HG03139 (cell line): Measurements from ENCODE around the gene MT1X.

Source experiments
- ATAC-seq: cut with Tn5 transposase; IDR thresholded peaks from one replicate; pipeline ENCODE4 v1.9.1; 2021; ENCODE audit not compliant: unreplicated experiment

MT1X gene

DNA sequence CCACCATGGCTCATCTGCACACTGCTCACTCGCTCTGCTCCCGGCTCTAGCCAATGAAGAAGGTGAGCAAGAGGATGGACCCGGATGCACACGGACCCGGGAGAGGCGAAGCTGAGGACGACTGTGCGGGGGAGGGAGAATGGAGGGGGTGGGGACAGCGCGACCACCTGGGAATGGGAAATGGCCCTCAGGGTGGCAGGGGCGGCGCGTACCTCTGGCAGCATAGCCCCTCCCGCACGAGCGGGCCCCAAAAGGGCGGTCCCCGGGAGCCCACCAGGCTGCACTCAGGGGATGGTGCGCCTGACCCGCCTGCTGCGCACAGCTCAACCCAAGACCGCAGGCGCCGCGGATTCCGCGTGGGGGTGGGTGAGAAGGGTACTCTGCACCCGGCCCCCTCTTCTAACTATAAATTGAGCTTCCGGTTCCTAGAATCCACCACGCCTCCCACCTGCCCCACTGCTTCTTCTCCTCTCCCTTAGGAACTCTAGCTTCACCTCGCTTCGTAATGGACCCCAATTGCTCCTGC is 6.5 kb upstream of the MT1X start:
- no peak for ATAC-seq

DNA sequence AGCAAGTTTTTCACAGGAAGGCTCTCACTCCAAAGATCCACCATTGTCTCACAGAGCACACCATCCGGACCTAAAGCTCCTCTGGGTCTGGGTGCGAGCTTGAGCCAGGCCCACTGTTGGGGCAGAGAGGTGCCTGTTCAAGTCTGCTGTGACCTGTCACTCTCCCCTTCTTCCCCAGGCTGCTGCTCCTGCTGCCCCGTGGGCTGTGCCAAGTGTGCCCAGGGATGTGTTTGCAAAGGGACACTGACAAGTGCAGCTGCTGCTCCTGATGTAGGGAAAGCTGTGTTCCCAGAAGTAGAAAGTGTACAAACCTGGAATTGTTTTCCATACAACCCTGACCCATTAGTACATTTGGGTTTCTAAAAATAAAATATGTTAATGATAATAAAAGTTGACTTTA is 4.8 kb upstream of the MT1X start:
- no peak for ATAC-seq

DNA sequence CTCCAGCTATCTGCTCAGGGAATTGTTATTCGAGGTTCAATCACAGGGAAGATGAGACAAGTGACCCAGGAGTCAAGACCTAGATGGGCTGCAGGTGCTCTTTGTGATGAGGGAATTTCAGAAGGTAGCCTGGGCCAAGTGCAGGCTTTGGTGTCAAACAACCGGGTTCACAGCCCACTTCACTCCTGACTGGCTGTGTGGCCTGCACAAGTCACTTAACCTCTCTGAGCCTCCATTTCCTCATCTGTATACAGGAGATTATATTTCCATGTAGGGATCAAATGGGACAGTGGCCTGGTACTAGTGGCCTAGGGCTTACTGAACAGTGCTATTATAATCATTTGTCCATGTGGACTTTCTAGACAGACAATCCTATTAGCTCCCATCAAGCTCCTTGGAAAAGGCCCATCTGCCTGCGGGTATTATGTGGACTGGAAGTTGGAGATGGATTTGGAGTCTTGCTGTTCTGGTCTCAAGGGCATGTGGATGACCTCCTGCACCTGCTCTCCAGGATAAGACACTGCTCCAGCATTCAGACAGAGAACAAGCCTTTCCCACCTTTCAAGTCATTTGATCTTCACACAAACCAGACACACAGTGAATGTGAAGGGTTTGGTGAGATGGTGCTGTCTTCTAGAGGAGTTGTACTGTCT is 3.1 kb upstream of the MT1X start:
- no peak for ATAC-seq

DNA sequence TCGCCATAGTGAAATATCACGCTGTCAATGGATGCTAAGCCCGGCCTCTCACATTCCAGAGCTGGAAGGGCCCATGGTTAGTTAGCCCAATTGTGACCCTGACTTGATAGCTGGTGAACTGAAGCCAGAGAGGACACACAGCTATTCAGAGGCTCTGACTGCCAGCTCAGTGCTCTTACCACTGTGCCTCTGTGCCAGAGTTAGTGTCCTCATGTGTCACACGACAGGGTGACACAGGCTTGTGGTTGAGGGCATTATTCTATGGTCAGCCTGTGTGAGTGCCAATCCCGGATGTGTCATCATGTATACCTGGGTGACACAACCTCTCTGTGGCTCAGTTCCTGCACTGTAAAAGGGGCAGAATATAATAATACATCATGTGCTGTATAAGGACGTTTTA is 2.5 kb upstream of the MT1X start:
- ATAC-seq: no peak

DNA sequence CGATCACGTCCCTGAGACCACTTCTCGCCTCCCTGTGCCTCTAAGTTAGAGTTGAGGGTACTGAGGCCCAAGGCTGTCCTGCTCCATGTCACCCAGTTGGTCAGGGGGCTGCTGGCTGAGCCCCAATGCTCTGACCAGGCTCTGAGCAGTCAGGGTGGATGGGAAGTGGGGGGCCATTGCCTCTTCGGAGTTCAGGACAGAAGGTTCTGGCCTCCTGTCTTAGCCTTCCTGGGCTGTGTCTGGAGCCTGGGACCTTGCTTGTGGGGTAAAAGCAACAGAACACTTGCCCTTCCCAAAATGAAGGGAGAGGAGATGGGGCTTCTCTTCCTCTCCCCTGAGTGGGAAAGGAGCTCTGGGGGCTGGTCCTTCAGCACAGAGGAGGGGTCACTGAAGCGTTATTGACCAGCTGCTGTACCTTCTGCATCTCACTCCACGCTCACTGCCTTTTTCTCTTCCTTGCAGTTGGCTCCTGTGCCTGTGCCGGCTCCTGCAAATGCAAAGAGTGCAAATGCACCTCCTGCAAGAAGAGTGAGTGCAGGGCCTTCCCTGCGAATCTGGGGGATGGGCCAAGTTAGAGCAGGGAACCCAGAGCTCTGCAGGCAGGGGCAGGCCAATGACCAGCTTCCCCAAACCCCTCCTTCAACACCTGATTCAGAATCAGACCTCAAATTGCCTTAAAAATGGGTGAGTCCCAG is 580 bp downstream of the MT1X start:
- peak; percentile 5 for ATAC-seq

DNA sequence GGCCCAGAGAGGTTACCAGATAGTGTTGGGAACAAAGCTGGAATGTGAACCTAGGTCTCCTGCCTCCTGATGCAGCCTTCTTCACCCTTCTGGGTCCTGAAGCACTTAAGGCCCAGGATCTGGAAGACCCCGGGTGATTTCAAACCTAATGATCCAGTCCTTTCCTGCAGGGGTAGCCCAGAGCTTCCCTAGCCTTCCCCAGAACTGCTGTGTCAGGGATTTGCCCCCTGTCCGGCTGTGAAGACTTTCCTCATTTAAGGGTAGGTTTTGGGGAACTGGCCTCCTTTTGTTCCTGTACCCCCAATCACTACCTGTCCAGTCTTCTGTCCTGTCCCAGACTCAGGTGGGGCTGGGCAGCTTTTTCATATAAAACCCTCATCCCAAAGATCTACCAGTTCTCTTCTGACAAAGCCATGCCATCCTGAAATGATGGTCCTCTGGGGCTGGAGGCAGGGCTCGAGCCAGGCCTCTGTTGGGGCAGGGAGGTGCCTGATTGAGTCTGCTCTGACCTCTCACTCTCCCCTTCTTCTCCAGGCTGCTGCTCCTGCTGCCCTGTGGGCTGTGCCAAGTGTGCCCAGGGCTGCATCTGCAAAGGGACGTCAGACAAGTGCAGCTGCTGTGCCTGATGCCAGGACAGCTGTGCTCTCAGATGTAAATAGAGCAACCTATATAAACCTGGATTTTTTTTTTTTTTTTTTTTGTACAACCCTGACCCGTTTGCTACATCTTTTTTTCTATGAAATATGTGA is 1.3 kb downstream of the MT1X start:
- no peak for ATAC-seq

DNA sequence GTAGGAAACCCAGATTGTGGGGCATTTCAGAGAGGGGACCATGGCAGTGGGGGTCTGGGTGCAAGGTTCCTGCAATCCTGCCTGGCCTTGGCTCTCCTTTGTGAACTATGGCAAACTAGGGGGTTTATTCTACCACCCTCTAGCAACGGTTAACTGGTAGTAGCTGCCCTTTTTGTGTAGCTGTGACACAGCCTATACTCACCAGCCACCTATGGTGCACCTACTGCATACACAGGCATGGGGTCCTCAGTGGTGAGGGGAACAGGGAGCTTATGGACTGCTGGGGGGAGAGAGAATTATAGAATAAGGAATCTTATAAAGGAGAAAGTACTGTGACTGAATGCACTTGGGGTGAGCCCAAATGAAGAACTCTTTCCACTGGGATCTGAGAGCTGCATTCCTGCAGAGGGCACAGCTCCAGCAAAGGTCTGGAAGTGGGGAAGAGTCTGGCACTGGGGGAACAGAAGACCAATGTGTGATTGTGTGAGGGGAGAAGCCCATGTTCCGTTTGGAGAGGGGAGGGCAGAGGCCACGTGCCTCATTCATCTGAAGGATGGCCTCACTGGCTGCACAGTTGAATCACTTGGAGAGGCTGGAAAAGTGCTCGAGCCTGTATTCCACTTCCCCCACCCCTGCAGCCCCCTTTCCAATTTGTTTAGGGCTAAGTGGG is 2.1 kb downstream of the MT1X start:
- no peak for ATAC-seq

DNA sequence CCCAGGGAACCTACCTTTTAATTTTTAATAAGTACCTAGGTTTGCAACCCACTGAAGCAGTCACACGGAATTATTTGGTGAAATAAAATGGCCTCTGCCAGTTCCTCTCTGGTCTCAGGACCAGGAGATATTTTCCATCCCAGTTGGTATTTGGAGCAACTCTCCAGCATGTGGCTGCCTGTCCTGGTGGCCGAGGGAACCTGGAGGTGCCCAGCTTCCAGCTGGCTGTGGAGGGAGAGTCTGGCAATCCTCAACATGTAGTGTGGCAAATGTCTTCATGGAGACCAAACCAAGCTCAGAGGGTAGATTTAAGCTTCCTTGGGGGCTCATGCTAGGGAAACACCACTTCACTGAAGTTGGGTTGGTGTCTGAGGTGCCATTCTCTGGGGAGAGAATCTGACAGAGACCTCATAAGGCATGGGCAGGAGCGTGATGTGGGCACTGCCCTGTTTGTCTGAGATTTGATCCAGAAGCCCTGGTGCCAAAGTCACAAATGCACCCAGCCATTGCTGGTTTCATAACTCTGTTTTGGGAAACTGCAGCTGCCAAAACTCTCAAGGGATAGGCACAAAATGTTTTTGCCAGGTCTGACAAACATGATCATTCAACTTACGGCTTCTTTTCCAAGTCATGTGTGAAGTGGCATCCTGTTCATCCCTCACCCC is 2.8 kb downstream of the MT1X start:
- no peak for ATAC-seq

DNA sequence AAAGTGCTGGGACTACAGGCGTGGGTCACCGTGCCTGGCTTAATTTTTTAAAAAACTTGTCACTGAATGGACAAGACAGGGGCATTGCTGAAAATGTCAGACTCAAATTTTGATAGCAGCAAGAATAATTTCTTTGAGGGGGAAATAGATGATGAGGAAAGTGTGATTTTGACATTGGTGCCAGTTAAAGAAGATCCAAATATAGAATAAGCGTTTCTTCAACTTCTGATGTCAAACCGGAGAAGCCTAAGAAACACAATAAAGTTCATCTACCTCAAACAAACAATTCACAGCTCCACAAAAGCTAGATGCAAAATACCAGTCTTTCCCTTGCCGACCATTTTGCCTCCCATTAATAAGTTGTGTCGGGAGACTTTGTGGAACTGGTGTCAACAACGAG is 4.5 kb downstream of the MT1X start:
- ATAC-seq: no peak

DNA sequence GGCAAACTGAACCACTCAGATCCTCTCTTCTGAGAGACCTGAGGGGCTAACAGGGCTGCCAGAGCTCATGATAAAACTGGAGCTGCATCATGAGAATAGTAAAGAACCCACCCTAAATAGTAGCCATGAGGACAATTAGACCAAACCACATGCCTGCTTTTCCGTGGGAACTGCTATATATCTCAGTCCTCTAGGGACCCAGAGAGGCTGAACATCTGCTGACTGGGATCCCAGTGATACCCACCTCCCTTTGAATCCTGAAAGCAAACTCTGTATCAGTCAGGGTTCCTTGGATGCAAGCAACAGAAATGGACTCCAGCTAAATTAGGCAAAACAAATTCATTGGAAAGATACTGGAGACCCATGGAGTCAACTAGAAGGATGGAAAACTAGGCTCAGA is 6.5 kb downstream of the MT1X start:
- ATAC-seq: no peak

DNA sequence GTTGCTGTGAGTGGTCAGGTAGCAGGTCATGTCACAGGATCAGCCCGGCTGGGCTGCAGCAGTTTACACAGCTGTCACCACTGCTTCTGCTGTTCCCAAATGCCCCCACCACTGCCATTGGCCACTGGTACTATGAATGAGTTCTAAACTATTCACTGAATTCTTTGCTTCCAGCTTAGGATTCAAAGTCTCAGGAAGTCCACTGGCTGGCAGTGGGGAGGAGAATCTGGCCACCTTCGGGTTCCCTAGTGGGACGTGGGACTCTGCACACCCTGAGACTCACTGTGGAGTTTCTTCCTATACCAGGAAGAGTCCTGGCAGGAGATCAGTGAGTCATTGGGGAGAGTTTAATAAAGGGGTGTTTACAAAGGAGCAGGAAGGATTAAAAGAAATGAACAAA is 6.9 kb downstream of the MT1X start:
- no peak for ATAC-seq

DNA sequence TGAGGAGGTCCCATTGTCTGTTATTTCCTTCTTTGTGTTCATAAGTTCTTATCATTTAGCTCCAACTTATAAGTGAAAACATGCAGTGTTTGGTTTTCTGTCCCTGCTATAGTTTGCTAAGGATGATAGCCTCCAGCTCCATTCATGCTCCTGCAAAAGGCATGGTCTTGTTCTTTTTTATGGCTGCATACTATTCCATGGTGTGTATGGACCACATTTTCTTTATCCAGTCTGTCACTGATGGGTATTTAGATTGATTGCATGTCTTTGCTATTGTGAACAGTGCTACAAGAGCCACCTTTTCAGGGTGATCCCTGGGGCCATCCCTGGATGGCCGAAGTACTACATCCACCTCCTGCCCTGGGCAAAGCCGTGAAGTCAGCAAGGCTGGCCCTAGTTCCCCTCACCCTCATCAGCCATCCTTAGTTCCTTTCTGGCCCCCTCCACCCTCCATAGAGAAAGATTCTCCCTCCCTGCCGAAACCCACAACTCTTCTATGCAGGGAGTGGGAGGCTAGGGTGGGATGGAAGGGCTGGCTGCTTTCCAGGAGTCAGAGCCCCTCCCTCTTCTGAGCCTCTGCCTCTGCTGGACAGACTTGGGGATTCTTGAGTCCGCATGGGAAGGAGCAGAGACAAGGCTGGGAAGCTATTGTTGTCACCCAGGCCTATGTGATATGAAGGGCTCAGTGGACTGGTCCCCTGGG is 8.3 kb downstream of the MT1X start:
- ATAC-seq: no peak

DNA sequence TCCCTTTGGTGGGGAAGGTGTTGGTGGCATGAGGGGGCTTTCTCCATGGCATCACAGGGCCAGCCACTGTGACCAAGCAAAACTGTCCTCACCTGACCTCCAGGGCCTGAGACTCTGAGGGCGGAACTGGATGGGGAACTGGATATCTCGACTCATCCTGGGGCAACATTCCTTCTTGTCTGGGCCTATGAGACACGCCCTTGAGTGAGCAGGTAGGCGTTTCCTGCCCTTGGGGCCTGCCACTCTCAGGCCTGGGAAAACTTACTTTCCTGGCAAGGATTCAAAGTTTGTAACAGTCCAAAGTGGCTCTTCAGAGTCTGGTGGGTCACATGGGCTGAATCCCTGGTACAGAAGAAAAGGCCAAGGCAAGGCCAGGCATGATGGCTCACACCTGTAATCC is 9.6 kb downstream of the MT1X start:
- ATAC-seq: no peak

DNA sequence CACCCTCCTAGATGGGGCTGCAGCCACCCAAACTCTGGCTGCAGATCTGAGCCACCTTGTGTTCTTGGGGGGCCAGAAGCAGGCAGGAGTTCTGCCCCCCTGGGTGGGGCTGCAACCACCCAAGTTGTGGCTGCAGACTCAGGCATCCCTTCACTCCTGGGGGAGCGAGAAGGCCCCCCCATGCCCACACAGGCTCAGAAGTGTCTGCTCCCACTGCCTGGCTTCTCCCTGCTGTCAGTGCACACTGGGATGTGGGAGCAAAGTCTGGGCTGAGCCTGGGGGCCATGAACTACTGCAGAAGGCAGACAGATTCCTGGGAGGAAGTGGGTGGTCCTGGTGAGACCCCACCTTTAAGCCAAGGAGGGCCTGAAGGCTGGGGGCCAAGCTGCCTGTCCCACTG is 13.0 kb downstream of the MT1X start:
- ATAC-seq: no peak

DNA sequence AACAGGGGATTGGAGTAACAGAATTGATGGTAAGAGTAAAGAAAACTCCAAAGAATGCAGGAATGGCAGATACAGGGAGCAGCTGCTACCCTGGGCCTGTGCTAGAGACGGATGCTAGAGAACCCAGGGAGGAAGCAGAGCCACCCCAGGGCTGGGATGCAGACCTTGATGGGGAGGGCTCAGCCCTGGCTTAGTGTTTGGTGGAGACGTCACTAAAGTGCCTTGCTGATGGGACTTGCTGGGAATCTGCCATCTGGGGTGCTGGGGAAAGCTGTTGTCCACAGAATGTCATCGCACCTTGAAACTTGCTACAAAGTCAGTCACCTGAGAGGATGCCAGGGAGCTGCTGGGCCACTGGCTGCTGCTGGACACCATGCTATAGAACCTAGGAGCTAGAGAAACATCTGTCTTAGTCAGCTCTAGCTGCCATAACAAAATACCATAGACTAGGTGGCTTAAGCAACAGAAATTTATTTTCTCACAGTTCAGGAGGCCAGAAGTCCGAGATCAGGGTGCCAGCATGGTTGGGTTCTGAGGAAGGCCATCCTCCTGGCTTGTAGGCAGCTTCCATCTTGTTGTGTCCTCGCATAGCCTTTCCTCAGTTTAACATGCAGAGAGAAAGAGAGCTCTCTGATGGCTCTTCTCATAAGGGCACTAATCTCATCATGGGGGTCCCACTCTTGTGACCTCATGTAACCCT is 15.3 kb downstream of the MT1X start:
- no peak for ATAC-seq

DNA sequence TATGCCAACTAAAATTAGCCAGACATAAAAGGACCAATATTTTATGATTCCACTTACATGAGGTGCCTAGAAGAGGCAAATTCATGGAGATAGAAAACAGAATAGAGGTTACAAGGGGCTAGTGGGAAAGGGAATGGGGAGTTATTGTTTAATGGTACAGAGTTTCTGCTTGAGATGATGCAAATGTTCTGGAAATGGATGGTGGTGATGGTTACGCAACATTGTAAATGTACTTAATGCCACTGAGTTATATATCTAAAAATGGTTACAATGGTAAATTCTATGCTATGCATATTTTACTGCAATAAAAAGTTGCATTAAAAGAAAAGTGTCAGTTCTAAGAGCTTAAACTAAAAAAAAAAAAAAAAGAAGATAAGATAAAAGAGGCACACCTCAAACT is 17.9 kb downstream of the MT1X start:
- no peak for ATAC-seq

DNA sequence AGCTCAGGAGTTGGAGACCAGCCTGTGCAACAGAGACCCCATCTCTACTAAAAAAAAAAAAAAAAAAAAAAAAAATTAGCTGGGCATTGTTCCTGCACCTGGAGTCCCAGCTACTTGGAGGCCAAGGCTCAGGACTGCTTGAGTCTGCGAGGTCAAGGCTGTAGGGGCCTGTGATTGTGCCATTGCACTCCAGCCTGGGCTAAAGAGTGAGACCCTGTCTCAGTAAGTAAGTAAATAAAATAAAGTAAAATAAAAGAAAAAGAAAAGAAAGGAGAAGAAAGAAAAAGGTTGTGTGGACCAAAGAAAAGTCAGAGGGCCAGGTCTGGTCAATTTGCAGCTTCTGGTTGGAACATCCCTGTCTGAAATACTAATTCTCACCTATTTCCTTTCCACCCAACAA is 18.4 kb downstream of the MT1X start:
- ATAC-seq: no peak

DNA sequence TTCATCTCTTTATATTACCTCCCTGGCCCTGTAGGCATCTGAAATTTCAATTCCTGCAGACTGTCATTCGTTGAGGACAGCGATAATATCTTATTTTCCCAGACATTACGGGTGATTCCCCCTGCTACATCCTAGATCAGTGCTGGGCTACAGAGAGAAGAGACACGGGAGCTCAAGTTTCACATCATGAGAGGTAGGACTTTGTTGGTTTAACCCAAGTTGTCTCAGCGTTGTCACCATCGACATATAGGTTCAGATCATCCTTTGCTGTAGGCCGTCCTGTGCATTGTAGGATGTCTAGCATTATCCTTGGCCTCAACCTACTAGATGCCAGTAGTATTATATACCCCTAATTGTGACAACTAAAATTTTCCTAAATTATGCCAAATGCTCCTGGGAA is 19.3 kb downstream of the MT1X start:
- ATAC-seq: no peak

DNA sequence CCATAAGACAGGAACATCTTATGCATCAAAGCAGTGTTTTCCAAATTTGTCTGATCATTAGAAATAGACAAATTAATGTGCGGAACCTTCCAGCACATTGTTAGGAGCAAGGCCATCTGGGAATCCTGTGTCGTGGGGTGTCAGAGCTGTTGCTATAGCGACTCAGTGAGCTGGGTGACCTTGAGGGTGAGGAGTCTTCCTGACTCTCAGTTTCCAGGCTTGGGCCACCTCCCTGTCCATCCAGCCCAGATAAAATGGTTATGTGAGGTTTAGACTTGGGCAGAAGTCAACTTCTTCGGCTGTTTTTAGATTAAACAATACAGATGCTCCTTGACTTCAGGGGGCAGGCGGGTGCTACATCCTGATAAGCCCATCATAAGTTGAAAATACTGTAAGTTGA is 20.6 kb downstream of the MT1X start:
- no peak for ATAC-seq
